Measurements from ENCODE around the gene SETBP1. TPM values are rescaled to one million over a fixed set of nuclear protein-coding genes. Genes with fewer than 3 reads are reported as not detected.

The SETBP1 gene
- total and polyA plus RNA-seq, 2 of the 4 experiments (the other 2 are of a cell fraction): 0.19 to 0.36 TPM

- Histone ChIP-seq H3K56ac (ENCODE audit: extremely low read depth, insufficient read depth, low read length) (no peak overlapping the region), H4K20me1 (ENCODE audit: insufficient read depth, low read length) (no peaks in the 10 kb centered on the region), H3K9me3 (ENCODE audit: control insufficient read depth, insufficient read depth, low read length) (no peaks in the 10 kb centered on the region), H3K36me3 (ENCODE audit: control insufficient read depth, insufficient read depth, low read length) (no peaks in the 10 kb centered on the region), H3K9ac (ENCODE audit: low read depth, low read length) (no peak overlapping the region), H3K79me1 (ENCODE audit: low read depth in 1 of 2, low read length in 2 of 2) (no peaks in the 10 kb centered on the region), H3K4me3 (ENCODE audit: insufficient read depth, low read depth, low read length) (no peak overlapping the region), H3K27ac (ENCODE audit: insufficient read depth, low read length) (no peak overlapping the region), H3K18ac (ENCODE audit: low read depth, low read length) (no peak overlapping the region), H2BK5ac (ENCODE audit: low read depth, low read length, poor library complexity, severe bottlenecking) (no peak overlapping the region), H4K91ac (ENCODE audit: insufficient read depth, low read depth, low read length) (no peak overlapping the region), H3K27me3 (ENCODE audit: control insufficient read depth, insufficient read depth, low read length) (peaks cover 1% of the 10 kb centered on the region; the same call in 1 of the 2 replicates), H4K5ac (ENCODE audit: low read depth, low read length) (no peak overlapping the region), H3K14ac (replicated peaks; ENCODE audit: low read depth, low read length) (no peak overlapping the region), H3K23ac (ENCODE audit: low read depth, low read length) (no peak overlapping the region), H3K4ac (ENCODE audit: low read depth, low read length) (no peak overlapping the region), H2BK120ac (ENCODE audit: low read depth, low read length) (no peak overlapping the region), H2AK9ac (replicated peaks; ENCODE audit: low read depth, low read length, poor library complexity) (no peak overlapping the region), H3K4me1 (ENCODE audit: control insufficient read depth, insufficient read depth, low read length) (peaks cover 2% of the 10 kb centered on the region; the same call in 1 of the 2 replicates), H3K9me1 (ENCODE audit: insufficient read depth, low read length) (no peaks in the 10 kb centered on the region; the same call in 1 of the 2 replicates), H2BK20ac (ENCODE audit: low read depth, low read length) (no peak overlapping the region), H3K4me2 (ENCODE audit: low read depth, low read length) (no peak overlapping the region), H2AK5ac (ENCODE audit: low read depth, low read length) (no peak overlapping the region), H4K8ac (ENCODE audit: low read depth in 2 of 2, low read length in 2 of 2) (no peak overlapping the region), H2AFZ (replicated peaks; ENCODE audit: low read length, poor library complexity) (no peak overlapping the region), H2BK15ac (ENCODE audit: low read depth, low read length) (no peak overlapping the region)
- ATAC-seq (ENCODE audit: low read depth) (no peak), DNase-seq (no peak)
- CTCF ChIA-PET: no interaction called here
- WGBS, 2 experiments (ENCODE audit: extremely low coverage in 2 of 2, insufficient read length in 1 of 2): no CpG with 5 or more reads among the region's 1 CpG
- intact Hi-C loops (cut with micrococcal nuclease) (loop anchor here (1.0 kb wide), 1 partner anchor 32 kb away; no protein-coding TSS in a partner anchor), in situ Hi-C loops (cut with MboI; ENCODE audit: low sequenced_read_pairs) (no loop called here), dilution Hi-C loops (cut with HindIII; ENCODE audit: low sequenced_read_pairs, unreplicated experiment) (no loop called here)
- TF ChIP-seq, protein P1, sequence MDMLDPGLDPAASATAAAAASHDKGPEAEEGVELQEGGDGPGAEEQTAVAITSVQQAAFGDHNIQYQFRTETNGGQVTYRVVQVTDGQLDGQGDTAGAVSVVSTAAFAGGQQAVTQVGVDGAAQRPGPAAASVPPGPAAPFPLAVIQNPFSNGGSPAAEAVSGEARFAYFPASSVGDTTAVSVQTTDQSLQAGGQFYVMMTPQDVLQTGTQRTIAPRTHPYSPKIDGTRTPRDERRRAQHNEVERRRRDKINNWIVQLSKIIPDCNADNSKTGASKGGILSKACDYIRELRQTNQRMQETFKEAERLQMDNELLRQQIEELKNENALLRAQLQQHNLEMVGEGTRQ (IDR thresholded peaks at IDR 0.05; ENCODE audit: low read depth, low read length): no peak
- TF ChIP-seq, protein P2, sequence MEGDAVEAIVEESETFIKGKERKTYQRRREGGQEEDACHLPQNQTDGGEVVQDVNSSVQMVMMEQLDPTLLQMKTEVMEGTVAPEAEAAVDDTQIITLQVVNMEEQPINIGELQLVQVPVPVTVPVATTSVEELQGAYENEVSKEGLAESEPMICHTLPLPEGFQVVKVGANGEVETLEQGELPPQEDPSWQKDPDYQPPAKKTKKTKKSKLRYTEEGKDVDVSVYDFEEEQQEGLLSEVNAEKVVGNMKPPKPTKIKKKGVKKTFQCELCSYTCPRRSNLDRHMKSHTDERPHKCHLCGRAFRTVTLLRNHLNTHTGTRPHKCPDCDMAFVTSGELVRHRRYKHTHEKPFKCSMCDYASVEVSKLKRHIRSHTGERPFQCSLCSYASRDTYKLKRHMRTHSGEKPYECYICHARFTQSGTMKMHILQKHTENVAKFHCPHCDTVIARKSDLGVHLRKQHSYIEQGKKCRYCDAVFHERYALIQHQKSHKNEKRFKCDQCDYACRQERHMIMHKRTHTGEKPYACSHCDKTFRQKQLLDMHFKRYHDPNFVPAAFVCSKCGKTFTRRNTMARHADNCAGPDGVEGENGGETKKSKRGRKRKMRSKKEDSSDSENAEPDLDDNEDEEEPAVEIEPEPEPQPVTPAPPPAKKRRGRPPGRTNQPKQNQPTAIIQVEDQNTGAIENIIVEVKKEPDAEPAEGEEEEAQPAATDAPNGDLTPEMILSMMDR (conservative IDR thresholded peaks at IDR 0.05; ENCODE audit: low read depth, low read length): no peak
- TF ChIP-seq BHLHE40 (IDR thresholded peaks at IDR 0.05; ENCODE audit: low read depth, low read length) (no peak), POLR2A (IDR thresholded peaks at IDR 0.05; ENCODE audit: low read depth, low read length) (no peak), CEBPB (IDR thresholded peaks at IDR 0.05; ENCODE audit: low read depth, low read length) (no peak), NFE2L2 (IDR thresholded peaks at IDR 0.05; ENCODE audit: low read depth, low read length) (no peak), ELK1 (IDR thresholded peaks at IDR 0.05; ENCODE audit: borderline replicate concordance, low read depth, low read length) (no peak), SMC3 (IDR thresholded peaks at IDR 0.05; ENCODE audit: low read depth, low read length) (no peak), MXI1 (IDR thresholded peaks at IDR 0.05; ENCODE audit: borderline replicate concordance, low read depth, low read length) (no peak), CHD1 (IDR thresholded peaks at IDR 0.05; ENCODE audit: low read depth, low read length) (no peak), MAFK (IDR thresholded peaks at IDR 0.05; ENCODE audit: low read depth, low read length) (no peak), RAD21 (IDR thresholded peaks at IDR 0.05; ENCODE audit: low read length) (no peak), FOS (IDR thresholded peaks at IDR 0.05; ENCODE audit: low read depth, low read length) (no peak), RFX5 (IDR thresholded peaks at IDR 0.05; ENCODE audit: low read depth, low read length) (no peak), RCOR1 (IDR thresholded peaks at IDR 0.05; ENCODE audit: insufficient replicate concordance, low read length) (no peak)
- POLR2A ChIA-PET (ENCODE audit: unreplicated experiment): no interaction called here
- no TSS peak for BruUV-seq (replicated peaks)
Observed at GRCh38 chr18:44821924-44822323, 141.2 kb downstream of the SETBP1 start.

All from IMR-90 (cell line).